Glutamatergic neuron (in vitro differentiated cells): ENCODE results near the gene SHF. TPM values are rescaled to one million over a fixed set of nuclear protein-coding genes. Genes with fewer than 3 reads are reported as not detected.

Experiments used
- DNase-seq: peaks from one replicate; pipeline ENCODE4 v3.0.0; 2022
- H3K27ac Mint-ChIP-seq: one replicate; pipeline ENCODE4 v1.8.0; 2020; ENCODE audit warnings: mild to moderate bottlenecking, mixed read lengths, inconsistent platforms; ENCODE audit not compliant: unreplicated experiment
- H3K27me3 Mint-ChIP-seq: one replicate; pipeline ENCODE4 v1.8.0; 2020; ENCODE audit warnings: mild to moderate bottlenecking, moderate library complexity, mixed read lengths, inconsistent platforms; ENCODE audit not compliant: unreplicated experiment
- H3K36me3 Mint-ChIP-seq: one replicate; pipeline ENCODE4 v1.8.0; 2020; ENCODE audit warnings: mild to moderate bottlenecking, mixed read lengths, inconsistent platforms; ENCODE audit not compliant: unreplicated experiment
- H3K4me1 Mint-ChIP-seq: one replicate; pipeline ENCODE4 v1.8.0; 2020; ENCODE audit warnings: mild to moderate bottlenecking, low read depth, mixed read lengths, inconsistent platforms; ENCODE audit not compliant: unreplicated experiment
- H3K4me3 Mint-ChIP-seq: one replicate; pipeline ENCODE4 v1.8.0; 2020; ENCODE audit warnings: mild to moderate bottlenecking, mixed read lengths, inconsistent platforms; ENCODE audit not compliant: unreplicated experiment
- H3K9me3 Mint-ChIP-seq: one replicate; pipeline ENCODE4 v1.8.0; 2020; ENCODE audit warnings: mild to moderate bottlenecking, moderate library complexity, mixed read lengths, inconsistent platforms; ENCODE audit not compliant: unreplicated experiment
- total RNA-seq: library from RNA; stranded (reverse); fragmentation: NEBNext Ultra II Directional; extraction: Animal tissue kit (Norgen Biotek cat#: 25700); gene quantifications from one replicate; pipeline ENCODE4 v1.2.1, GENCODE V29; 2021; ENCODE audit not compliant: unreplicated experiment
- TF ChIP-seq, protein P1 (sequence below): fragments of 200-600 bp; sonication (generic); IDR thresholded peaks from one replicate; pipeline ENCODE4 v1.5.0; 2021; ENCODE audit not compliant: partially characterized antibody, unreplicated experiment

The SHF gene
- total RNA-seq, 1 donor from 2014 or later = 309 TPM

DNA sequence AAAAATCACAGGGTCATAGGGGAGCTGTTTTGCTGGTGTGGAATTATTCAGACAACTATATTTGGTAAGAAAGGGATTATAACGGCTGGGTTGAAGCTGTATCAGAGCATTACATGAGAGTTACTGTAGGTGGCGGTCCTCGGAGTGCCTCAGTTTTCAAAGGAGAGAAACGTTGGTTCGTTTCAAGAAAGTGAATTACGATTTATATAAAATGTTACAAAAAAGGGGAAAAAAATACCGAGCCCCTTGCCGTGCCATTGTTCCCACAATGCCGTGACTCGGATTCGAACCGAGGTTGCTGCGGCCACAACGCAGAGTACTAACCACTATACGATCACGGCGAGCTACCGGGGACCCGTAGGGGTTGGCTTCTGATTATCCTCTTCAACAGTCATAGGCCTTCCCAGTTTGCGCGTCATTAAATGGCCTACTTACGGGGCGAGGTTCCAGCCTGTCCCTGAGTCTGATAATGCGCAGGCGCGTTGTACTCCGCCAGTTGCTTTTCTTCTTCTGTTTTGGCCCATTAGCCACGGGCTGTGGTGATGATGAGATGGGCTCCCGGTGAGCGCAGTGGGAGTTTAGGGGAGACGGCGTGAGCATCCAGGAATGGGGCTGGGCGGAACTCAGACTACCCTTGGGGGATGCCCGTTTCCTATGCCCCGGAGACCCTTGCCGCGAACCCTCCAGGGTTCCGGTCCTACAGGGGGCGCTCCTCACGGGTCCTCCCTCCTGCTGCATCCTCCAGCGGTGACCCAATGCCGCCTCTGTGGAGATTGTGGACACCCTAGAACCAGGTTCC is 10.8 kb upstream of the SHF start:
- Mint-ChIP-seq H3K27me3 (peaks cover 20% of the 10 kb centered on the region), H3K9me3 (peaks cover 5% of the 10 kb centered on the region), H3K4me3 (no peak overlapping the region), H3K27ac (peak overlapping the region; percentile 98), H3K4me1 (peaks cover 9% of the 10 kb centered on the region), H3K36me3 (no peaks in the 10 kb centered on the region)
- TF ChIP-seq, protein P1, sequence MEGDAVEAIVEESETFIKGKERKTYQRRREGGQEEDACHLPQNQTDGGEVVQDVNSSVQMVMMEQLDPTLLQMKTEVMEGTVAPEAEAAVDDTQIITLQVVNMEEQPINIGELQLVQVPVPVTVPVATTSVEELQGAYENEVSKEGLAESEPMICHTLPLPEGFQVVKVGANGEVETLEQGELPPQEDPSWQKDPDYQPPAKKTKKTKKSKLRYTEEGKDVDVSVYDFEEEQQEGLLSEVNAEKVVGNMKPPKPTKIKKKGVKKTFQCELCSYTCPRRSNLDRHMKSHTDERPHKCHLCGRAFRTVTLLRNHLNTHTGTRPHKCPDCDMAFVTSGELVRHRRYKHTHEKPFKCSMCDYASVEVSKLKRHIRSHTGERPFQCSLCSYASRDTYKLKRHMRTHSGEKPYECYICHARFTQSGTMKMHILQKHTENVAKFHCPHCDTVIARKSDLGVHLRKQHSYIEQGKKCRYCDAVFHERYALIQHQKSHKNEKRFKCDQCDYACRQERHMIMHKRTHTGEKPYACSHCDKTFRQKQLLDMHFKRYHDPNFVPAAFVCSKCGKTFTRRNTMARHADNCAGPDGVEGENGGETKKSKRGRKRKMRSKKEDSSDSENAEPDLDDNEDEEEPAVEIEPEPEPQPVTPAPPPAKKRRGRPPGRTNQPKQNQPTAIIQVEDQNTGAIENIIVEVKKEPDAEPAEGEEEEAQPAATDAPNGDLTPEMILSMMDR = peak; percentile 74
- peak; percentile 84 for DNase-seq

DNA sequence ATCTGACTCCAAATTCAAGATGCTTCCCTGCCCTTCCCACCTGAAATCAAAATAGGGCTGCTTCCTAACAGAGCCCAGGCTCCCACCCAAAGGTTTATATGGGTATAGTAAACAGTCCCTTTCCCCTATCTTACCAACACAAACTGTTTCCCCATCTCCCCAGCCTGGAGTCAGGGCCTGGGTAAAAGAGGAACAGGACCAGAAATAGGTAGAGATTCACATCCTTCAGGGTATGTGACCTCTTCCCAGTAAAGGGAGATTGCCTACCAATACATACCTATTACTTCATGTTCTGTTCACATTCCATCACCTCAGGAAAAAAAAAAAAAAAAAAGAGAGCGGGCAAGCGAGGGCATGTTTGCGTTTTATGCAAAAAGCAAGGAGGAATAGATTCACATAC is 9.7 kb upstream of the SHF start:
- Mint-ChIP-seq H3K9me3 (peaks cover 5% of the 10 kb centered on the region), H3K27me3 (peaks cover 20% of the 10 kb centered on the region), H3K27ac (peak overlapping the region; percentile 44), H3K36me3 (no peaks in the 10 kb centered on the region), H3K4me1 (peaks cover 9% of the 10 kb centered on the region), H3K4me3 (peak overlapping the region; percentile 70)
- TF ChIP-seq, protein P1 = no peak
- no peak for DNase-seq

DNA sequence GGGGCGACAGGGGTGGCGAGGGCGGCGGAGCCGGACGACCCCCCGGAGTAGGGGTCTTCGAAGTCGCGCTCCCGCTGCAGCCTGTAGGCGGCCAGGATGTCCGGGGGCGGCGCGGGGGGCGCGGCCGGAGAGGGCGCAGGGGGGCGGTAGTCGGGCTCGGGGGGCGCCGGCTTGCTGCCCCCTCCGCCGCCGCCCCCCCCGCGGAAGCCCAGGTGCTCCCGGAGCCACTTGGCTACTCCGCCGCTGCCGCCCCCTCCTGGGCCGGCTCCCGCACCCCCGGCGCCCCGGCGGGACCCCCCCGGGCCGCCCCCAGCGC is 230 bp downstream of the SHF start:
- no peak overlapping the region for H3K27ac Mint-ChIP-seq
- DNase-seq = no peak
- peaks cover 10% of the 10 kb centered on the region for H3K36me3 Mint-ChIP-seq
- peaks cover 28% of the 10 kb centered on the region for H3K9me3 Mint-ChIP-seq
- H3K4me3 Mint-ChIP-seq = no peak overlapping the region
- H3K27me3 Mint-ChIP-seq = peaks cover 33% of the 10 kb centered on the region
- peaks cover 24% of the 10 kb centered on the region for H3K4me1 Mint-ChIP-seq
- TF ChIP-seq, protein P1 = no peak

DNA sequence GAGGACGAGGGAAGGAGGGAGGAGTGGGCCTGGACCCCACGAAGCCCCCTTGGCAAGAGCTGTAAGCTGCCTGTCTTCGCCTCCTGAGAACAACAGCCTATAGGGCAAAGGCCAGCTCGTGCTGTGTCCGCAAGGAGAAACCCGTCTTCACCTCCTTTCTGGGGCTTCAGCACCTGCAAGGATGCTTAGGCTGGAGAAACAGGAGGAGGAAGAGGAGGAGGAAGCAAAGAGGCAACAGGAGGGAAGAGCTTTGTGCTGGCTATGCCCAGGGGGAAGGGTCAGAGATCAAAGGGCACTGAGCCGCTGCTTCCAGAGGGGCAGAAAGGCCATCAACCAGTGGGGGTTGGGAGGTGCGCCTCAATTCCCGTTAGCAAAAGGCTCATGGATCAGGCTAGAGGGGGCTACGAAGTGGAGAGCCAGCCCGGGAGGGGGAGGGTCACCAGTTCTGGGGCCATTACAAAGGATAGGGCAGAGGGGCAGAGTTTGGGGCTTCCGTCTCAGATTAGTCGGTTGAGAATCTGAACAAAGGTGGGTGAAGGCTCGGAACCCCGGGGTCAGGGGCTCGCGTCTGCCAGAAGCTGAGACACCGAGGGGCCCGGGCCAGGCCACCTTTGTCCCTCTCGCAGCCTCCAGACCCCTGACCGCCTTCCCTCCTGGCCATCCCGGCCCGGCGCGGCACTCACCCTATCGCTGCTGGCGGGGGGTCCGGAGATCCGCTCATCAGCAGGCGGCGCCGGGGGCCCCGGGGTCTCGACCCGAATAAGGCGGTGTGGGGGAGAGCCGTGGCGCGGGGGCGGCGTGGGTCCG is 792 bp downstream of the SHF start:
- H3K27ac Mint-ChIP-seq = peak overlapping the region; percentile 100
- H3K9me3 Mint-ChIP-seq = peaks cover 30% of the 10 kb centered on the region
- H3K4me3 Mint-ChIP-seq = peak overlapping the region; percentile 100
- peaks cover 34% of the 10 kb centered on the region for H3K27me3 Mint-ChIP-seq
- H3K4me1 Mint-ChIP-seq = peaks cover 27% of the 10 kb centered on the region
- peaks cover 10% of the 10 kb centered on the region for H3K36me3 Mint-ChIP-seq
- TF ChIP-seq, protein P1 = no peak
- DNase-seq = peak; percentile 44
